ENCODE measurements around the gene SIGLEC11. TPM values are rescaled to one million over a fixed set of nuclear protein-coding genes. Genes with fewer than 3 reads are reported as not detected.

Gene SIGLEC11
- total RNA-seq, 1 experiment from 2014 or later: not detected

Other genes starting within 250 kb of the SIGLEC11 start
- gene TSKS, start 197.9 kb downstream of the SIGLEC11 start, total RNA-seq (2014; rRNA removed): not detected in 2 replicates
- gene AP2A1, start 194.2 kb downstream of the SIGLEC11 start, total RNA-seq (2014; rRNA removed): 143 and 159 TPM in 2 replicates
- 9.4 and 10.9 TPM in 2 replicates for gene FUZ, start 147.9 kb downstream of the SIGLEC11 start, total RNA-seq (2014; rRNA removed)
- gene MED25, start 142.9 kb downstream of the SIGLEC11 start, total RNA-seq (2014; rRNA removed): 47.5 and 54.9 TPM in 2 replicates
- 138 and 148 TPM in 2 replicates for gene PTOV1, start 110.0 kb downstream of the SIGLEC11 start, total RNA-seq (2014; rRNA removed)
- gene PNKP, start 93.6 kb downstream of the SIGLEC11 start, total RNA-seq (2014; rRNA removed): 141 and 172 TPM in 2 replicates
- gene AKT1S1, start 83.8 kb downstream of the SIGLEC11 start, total RNA-seq (2014; rRNA removed): 42.3 and 61.0 TPM in 2 replicates
- gene TBC1D17, start 83.5 kb downstream of the SIGLEC11 start, total RNA-seq (2014; rRNA removed): 17.8 and 18.8 TPM in 2 replicates
- gene IL4I1, start 64.3 kb downstream of the SIGLEC11 start, total RNA-seq (2014; rRNA removed): 0.29 and 2.2 TPM in 2 replicates
- 50.7 and 75.5 TPM in 2 replicates for gene ATF5, start 32.0 kb downstream of the SIGLEC11 start, total RNA-seq (2014; rRNA removed)
- 129 and 149 TPM in 2 replicates for gene NUP62, start 31.7 kb downstream of the SIGLEC11 start, total RNA-seq (2014; rRNA removed)
- gene VRK3, start 64.2 kb upstream of the SIGLEC11 start, total RNA-seq (2014; rRNA removed): 26.0 and 36.3 TPM in 2 replicates
- 18.4 and 18.5 TPM in 2 replicates for gene ZNF473, start 64.8 kb upstream of the SIGLEC11 start, total RNA-seq (2014; rRNA removed)
- gene IZUMO2, start 202.1 kb upstream of the SIGLEC11 start, total RNA-seq (2014; rRNA removed): not detected in 2 replicates
- 20.2 and 28.5 TPM in 2 replicates for gene MYH14, start 242.4 kb upstream of the SIGLEC11 start, total RNA-seq (2014; rRNA removed)

All from PC-3 (cell line).